ENCODE measurements around the gene GIT1.

The GIT1 gene, protein sequence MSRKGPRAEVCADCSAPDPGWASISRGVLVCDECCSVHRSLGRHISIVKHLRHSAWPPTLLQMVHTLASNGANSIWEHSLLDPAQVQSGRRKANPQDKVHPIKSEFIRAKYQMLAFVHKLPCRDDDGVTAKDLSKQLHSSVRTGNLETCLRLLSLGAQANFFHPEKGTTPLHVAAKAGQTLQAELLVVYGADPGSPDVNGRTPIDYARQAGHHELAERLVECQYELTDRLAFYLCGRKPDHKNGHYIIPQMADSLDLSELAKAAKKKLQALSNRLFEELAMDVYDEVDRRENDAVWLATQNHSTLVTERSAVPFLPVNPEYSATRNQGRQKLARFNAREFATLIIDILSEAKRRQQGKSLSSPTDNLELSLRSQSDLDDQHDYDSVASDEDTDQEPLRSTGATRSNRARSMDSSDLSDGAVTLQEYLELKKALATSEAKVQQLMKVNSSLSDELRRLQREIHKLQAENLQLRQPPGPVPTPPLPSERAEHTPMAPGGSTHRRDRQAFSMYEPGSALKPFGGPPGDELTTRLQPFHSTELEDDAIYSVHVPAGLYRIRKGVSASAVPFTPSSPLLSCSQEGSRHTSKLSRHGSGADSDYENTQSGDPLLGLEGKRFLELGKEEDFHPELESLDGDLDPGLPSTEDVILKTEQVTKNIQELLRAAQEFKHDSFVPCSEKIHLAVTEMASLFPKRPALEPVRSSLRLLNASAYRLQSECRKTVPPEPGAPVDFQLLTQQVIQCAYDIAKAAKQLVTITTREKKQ

DNA sequence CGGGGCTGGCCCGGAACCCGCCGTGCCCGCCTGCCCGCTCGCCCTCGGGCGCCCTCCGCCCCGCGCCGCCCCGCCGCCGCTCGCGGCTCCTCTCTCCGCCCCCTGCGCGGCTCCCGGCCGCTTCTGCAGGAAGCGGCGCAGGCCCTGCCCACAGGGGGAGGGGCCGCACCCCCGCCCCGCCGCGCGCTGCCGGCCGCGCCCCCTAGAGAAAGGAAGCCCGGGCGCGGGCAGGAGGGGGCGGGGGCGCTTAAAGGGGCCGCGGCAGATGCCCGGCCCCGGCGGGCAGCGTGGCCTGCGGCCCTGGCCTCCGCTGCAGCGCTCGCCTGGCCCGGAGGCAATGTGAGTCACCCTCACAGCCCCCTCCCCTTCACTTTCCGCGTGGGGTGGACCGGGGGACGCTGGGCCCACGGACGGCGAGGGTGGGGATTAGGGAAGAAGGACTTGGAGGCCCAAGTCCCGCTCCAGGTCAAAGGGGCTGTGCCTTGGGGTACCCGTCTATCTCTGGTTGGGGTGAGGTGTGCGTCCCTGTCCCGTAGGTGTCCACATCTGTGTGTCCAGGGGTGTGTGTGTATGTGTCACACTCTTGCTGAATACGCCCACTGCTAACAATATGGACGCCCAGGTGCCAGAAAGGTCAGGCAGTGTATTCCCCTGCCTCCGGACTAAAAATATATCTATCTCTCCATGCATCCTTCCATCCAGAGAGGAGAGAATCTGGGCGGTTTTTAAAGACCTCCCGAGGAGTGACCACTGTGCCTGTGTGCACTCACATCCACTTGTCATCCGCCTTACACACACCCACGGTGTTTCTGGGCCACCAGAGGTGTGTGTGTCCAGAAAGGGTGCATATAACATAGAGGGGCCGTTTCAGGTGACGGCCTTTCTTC is at the start of gene GIT1:
Gene GIT1, minus strand, starts transcription at position 125 of the 887 bp plus-strand sequence. CDS start 270 bp downstream, outside the sequence.
- peak; percentile 68 for DNase-seq

DNA sequence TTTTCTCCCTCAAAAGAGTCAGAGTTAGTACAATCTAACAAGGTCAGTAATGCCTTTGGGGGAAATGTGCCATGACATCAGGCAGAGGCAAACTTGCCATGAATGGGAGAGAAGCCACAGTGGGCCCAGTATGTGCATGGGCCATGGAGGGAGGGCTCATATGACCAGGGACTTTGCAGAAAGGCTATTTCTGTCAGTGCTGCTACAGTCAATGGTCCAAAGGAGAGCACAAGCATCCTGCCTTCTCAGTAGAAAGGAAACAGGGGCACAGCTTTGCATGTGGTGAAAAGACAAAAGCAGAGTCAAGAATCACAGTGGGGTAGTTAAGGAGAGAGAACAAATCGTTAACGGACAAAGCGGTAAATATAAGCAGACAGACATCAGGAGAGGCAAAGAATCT is 44.4 kb upstream of the GIT1 start:
- no peak for DNase-seq

DNA sequence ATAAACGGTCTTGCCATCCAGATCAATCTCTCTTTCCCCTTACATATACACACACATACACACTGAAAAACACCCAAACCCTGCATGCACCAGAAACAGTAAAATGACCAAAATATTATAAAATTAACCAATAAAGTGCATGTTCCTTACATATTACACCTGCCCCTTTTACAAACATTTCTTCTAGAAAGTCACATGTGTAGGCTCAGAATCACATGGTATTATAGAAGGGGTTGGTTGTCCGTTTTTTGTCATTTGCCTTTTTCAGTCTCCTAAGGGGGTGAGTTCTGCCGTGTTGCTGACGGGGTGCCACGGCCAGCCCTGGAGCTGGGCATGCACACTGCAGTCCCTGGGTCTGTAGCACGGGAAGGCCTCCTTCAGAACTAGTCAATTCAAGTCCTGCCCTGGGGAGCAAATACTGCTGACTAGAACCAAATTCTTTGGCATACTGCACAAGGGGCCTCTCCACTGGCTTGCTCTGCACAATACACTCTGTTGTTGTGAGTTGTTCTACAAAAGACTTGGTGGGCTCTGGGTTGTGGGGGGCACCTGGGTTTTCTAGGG is 41.3 kb upstream of the GIT1 start:
- no peak for DNase-seq

DNA sequence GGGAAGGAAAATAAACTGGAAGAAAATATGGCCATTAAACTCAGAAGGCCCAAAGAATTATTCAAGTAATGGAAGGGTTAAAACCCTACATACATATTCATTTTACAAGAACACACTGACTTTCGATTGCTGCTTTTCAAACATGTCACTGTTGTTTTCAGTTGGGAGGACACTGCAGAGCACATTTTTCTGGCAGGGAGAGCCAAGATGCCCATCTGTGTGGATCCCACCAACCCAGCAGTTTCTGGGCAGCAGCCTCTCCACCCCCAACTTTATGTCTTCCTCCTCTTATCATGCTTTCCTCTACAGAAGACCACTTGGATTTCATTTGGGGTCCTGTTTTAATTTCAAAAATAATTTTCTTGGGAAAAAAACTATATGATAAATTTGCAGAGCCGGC is 40.4 kb upstream of the GIT1 start:
- DNase-seq, result no peak

DNA sequence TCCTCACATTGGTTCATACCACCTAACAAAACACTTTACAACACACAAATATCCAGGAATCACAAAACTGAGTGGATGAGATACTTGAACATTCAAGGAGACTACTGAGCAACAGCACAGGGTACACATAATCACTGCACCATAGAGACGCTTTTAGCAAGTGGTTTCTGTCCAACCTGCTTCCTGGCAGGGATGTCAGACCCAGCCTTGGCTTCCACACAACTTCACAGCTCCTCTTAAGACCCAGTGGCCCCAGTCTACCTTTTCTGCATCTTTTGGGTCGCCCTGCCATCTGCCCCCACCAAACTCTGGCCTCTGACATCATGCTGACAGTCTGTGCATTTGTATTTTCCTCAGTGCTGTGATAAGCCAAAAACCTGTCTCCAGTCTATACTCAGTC is 39.2 kb upstream of the GIT1 start:
- DNase-seq, result peak; percentile 76

DNA sequence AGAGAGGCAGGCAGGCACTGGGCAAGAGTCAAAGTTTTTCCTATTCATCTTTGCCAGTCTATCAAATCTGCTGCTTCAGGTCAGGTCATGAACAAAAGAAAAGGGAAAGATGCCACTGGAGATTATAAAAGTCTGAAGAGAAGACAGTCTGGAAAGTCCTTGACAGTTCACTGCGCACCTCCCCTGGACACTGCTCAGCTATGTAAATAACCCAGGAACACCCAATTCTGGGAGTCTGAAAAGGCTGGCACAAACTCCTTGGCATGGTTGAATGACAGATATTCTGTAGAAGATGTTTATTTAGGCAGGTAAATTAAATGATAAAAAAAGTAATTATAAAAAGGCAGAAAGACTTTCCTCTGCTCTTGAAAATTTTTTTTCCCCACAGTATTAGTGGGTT is 38.5 kb upstream of the GIT1 start:
- DNase-seq, result no peak

DNA sequence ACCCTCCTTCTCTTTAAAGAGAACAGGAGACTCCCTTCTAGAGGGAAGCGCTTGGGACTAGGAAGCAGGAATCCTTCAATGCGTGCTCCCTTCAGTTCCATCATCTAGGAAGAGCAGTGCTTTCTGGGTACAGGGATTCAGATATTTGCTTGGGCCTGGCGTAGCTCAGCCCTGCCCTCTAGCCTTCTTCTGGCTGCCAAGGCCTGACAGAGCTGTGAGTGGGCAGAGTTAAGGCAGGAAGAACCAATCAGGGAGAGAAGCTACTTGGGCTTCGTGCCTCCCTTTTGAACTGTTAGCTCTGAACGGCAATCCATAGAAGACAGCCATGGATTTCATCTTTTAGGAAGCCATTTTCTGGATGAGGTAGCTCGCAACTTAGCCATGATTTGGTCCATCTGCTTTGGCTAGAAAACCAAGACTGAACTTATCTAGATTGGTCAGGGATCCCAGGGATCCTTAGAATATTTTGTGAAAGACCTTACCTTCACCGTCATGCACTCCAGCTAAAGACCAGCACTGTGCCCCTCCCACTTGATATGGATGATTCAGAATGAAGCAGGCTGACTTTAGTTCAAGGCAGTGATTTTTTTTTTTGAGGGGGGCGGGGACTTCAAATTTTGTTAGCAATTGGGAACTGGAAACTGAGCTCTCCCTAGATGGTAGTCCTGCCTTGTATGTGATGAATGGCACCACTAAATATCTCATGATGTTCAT is 35.7 kb upstream of the GIT1 start:
- DNase-seq, result no peak

DNA sequence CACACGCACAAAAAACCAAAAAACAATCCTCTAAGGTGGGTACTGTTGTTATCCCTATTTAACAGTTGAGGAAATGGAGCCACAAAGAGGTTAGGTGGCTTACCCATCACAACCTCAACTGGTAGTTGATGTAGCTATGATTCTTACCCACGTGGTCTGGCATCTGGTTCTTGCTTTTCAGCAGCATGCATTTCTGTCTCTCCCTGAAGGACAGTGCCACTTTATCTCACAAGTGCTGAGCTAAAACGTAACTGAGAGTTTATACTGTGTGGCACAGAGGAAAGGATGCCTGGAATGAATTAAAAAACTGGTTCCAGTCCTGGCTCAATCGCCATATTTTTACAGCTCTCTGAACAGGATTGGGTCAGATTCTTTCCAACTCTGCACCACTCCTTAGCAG is 35.1 kb upstream of the GIT1 start:
- no peak for DNase-seq

DNA sequence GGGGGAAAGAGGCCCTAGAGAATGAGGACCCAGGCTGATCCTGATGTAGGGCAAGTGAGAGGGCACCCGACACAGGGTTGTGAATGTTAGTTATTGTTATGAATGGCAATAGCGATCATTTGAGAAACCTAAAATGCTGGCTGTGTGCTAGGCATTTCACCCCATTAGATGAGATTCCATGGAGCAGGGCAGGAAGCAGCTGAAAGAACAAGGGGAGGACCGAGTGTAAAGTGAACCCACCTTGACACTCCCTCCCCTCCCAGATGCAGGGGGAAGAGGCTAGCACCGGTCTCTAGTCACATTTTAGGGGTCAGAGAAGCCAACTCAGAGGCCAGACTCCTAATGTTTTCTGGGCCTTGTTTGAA is 33.8 kb upstream of the GIT1 start:
- no peak for DNase-seq

DNA sequence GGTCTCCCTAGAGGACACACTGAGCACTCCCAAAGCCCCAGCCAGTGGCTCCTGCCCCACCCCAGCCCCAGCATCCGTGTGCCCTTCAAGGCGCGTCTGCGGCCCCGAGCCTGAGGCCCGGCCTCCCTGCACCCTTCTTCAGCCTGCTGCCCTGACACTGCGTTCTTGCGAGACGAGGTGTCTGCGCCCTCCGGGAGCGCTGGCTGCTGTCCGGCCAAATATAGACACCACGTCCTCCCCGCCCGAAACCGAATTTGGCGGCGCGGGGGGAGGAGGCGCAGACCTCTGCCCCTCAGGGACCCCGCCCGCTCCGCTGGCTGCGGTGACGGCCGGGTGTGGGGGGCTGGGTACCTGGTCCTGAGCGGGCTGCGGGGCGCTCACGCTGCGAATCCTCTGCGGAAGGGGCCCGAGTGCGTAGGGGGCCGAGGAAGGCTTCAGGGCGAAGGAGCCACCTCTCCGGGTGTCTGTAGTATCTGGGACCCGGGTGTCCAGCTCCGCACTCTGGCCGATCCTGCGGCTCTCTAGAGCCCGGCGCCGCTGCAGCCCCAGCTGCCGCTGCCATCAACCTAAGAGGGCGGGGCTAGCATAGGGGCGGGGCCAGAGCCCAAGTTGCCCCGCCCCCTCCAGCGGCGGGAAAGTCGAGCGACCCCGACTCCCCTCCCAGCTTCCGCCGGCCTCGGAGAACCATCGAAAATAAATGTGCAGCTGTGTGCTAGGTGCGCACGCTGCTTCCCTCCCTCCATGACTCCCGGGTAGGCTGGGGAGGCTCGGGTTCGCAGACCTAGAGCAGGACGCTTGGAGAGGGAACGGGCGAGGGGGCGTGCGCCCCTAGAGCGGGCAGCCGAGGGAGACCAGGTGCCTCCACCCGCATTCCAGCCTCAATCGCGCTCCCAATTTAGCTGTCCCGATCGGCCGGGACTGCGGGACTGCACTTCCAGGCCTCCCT is 33.2 kb upstream of the GIT1 start, which contains the start of gene CORO6:
Gene CORO6, minus strand, starts transcription at position 576 of the 946 bp plus-strand sequence. CDS start 1,491 bp downstream, outside the sequence.
- peak; percentile 14 for DNase-seq

DNA sequence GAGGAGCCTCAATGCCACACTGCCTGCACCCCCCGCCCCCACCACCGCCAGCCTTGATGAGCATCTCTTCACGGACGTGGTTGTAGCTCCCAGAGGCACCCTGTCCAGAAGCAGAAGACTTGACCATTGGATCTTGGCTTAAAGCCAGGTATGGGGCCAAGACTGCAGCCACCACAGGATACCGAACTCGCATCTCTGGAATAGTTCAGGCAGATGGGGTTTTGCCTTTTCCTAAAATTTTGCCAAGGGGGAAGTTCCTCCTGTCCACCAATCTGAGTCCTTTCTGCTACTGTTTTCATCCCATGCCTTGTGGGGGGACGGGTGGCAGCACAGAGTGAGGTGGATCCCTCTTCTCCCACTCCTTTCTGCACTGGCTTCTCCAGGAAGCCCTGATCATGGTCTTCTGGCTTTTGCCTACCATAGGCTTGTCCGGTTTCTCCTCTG is 32.3 kb upstream of the GIT1 start:
- no peak for DNase-seq

DNA sequence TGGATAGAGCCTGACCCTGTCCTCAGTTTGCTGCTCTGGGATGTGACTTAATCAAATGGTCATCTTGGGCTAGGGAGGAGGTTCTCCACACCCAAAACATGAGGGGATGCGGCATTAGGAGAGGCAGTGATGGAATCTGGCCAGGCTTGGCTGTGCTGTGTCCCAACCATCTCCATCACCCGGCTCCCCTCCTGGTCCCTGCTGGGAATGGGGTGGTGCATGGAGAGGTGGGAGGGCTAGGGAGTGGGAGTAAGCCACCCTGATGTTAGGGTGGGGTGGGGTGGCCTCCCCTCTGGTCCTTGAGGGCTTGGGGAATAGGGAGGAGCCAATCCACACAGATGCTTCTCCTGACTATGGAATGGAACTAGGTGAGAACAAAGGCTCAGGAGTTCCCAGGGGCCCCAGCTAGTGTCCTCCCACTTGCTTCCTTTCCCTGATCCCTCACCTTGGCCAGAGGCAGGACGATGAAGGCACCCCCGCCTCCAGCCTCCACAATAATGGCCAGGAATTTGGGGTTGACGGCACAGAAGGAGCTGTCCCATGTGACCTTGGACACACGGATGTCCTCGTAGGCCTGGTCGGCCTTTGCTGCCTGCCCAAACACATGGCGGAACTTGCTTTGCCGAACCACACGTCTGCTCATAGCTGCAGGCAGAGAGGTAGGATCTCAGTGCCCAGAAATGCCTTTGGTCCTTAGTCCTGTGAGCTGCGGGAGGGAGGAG is 31.5 kb upstream of the GIT1 start:
- no peak for DNase-seq

DNA sequence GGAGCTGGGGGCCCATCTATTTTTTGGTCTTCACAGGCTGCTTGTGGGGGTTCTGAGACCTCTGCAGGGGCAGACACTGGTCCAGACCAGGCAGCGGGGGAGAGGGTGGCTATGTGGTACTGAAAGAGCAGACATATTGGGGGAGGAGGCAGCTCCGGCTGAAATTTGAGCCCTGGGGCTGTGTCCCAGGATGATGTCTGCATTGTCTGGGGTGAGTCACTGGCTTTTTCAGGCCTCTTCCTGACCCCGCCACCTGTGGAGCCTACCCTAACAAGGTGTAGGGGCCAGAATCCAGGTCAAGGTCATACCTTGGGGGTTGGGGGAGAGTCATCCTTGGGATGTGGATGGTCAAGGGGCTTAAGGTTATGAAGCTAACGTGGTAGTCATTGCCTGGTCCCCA is 30.8 kb upstream of the GIT1 start:
- no peak for DNase-seq

DNA sequence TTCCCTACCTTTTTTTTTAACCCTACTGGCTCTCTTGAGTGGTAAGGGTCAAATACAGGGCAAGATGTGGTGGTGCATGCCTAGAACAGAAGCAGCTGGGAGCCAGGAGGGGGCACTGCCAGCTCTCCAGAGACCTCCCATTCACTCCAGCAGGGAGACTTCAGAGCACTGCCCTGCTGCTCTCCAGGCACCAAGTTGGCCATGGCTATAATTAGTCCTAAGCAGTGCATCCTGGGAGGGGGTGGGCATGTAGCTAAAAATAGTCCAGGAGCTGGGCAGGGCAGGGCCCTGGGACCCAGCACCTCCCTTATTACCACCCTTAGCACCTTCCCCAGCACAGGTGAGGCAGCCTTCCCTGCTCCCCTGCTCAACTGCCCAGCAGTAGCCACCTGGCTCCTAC is 29.8 kb upstream of the GIT1 start:
- DNase-seq, result no peak

DNA sequence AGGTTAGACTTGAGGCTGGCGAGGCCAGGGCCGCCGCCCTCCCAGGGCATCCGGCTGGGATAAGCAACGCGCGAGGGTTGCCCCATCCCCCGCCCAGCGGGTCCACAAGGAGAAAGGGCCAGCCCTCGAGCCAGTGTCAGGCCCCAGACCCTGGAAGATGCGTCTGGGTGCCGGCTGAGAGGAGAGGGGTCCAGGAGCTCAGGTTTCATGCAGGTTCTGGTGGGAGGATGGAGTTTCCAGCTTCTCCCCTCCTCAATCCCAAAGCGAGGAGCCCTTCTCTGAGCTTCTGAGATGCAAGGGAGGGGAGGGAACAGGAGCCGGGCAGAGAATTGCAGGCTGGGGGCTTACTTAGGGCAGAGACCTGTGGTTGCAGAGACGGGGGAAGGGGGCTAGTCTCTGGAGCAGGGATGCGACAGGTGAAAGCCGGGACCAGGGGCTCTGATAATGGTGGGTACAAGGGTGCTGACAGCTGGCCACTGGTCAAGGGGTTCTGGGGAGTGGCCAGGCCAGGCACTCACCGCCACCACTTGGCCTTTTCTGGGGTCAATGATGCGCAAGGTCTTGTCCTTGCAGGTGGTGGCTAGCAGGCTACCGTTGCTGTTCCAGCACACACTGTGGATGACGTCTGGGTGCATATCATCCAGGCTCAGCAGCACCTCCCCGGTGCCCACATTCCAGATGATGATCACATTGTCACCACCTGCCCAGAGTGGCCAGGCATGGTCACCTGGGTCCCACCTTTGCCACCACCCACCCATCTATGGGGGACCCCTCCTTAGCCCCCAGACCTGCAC is 29.0 kb upstream of the GIT1 start:
- DNase-seq, result no peak

DNA sequence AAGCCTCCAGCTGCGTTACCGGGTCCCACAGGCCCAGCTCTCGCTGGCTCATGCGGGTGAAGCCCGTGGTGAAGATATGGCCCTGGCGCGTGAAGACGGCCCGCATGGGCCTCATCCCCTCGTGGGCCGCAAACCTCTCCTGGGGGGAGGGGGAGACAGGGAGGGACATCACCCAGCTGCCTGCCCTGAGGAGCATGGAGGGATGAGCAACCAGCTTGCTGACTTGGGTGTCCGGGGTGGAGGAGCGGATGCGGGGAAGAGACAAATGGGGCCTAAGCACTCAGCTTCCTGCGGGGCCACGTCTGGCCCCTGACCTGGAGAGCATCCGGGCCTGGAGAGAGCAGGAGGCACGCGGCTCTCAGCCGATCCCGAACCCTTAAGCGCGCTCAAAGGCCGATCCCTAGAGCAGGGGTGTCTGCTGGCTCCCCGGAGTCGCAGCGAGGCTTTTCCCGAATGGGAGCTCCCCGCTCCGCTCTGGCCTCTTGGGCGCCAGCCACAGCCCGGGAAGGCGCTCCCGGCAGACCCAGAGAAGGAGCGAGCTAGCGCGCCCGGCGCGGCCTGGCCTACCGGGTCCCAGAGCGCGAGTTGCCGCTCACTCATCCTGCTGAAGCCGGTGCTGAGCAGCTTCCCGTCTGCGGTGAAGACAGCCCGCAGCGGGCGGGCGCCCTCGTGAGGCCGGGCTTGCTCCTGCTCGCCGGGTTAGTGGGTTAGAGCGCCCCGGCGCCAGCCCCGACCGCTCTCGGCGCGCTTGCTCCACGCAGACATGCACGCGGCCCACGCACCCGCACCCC is 28.2 kb upstream of the GIT1 start:
- DNase-seq, result peak; percentile 52

DNA sequence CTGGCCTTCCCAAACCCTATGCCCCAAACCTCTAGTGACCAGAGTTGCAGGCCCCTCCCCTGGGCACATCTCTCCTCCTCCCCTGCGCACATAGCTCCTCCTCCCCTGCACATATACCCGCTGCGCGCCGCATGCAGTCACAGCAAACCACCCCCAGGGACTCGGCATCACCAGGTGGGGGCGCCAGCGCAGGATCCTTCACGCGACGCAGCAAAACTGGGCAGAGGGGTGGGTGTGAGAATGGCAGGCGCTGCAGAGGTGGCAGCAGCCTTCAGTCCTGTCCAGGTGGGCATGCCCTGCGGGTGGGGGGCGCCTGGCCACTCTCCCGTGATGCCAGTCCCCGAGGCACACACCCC is 27.7 kb upstream of the GIT1 start:
- DNase-seq, result peak; percentile 81

DNA sequence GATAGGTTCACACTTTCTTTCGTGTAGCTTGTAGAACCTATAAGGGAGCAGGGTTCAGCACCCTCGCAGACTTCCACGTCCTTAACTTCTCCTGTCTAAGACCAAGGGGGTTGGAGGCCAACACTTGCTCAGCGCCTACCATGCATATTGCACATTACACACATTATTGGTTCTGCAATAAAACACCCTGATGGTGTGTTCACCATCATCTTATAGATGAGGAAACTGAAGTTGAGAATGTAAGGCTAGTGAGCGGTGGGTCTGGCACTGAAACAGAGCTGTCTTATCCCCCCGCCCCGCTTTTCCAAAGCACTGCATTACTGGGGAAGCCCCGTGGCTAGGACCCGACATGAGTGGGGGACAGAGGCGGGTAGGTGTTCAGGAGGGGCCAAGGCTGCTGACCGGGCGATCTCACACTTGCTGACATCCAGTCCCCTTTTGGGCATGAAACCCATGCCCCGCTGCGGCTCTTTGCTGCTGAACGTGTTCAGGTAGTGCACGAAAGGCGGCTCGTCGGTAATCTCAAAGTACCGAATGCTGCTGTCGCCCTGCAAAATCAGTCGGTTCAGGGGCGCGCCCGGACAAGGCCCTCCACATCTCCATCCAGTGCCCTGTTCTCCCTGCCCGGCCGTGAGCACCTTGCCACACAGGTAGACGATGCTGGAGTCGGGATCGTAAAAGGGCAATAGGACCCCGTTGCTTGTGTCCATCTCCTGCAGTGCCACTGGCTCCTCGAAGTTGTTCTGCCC is 27.0 kb upstream of the GIT1 start:
- peak; percentile 54 for DNase-seq
